A549 (cell line): Measurements from ENCODE around the gene OR52E5.

ENCODE experiments used
- CEBPB ChIP-seq, 2 experiments: fragments of >200 bp in 1 of 2; sonication (Bioruptor Twin) in 1 of 2; formaldehyde crosslinking in 1 of 2; IDR thresholded peaks; 2 replicates each; pipeline ENCODE4 v1.6.1; 2012 to 2016
- CTCF ChIP-seq: fragments of >200 bp; sonication (Bioruptor Twin); formaldehyde crosslinking; IDR thresholded peaks from 3 replicates; pipeline ENCODE4 v1.5.1; 2016
- HMGXB4 ChIP-seq: fragments of 250-450 bp; sonication (Bioruptor Pico); IDR thresholded peaks from 2 replicates; pipeline ENCODE4 v1.5.0; 2021; ENCODE audit warnings: mild to moderate bottlenecking, moderate library complexity, borderline replicate concordance
- JUN ChIP-seq, 2 experiments: fragments of >200 bp; sonication (Bioruptor Twin); formaldehyde crosslinking; IDR thresholded peaks; 2 replicates in 1 of 2; 3 replicates in 1 of 2; pipeline ENCODE4 v1.6.1; 2016 to 2017
- MAZ ChIP-seq: fragments of 150-350 bp; IDR thresholded peaks from 2 replicates; pipeline ENCODE4 v1.6.1; 2014; ENCODE audit warnings: antibody characterized with exemption, low read depth, low read length, borderline replicate concordance
- MYC ChIP-seq: IDR thresholded peaks from 2 replicates; pipeline ENCODE4 v1.6.1; 2012; ENCODE audit warnings: mild to moderate bottlenecking, inconsistent platforms, low read length, improper control_type of control experiment, borderline replicate concordance
- NFE2L2 ChIP-seq: fragments of 150-350 bp; conservative IDR thresholded peaks from 2 replicates; pipeline ENCODE4 v1.6.1; 2014; ENCODE audit warnings: low read length
- RAD21 ChIP-seq, 2 experiments: fragments of >200 bp in 1 of 2; sonication (Bioruptor Twin) in 1 of 2; formaldehyde crosslinking in 1 of 2; IDR thresholded peaks in 1 of 2; conservative IDR thresholded peaks in 1 of 2; 2 replicates in 1 of 2; 3 replicates in 1 of 2; pipeline ENCODE4 v1.6.1; 2012 to 2018; ENCODE audit warnings: inconsistent platforms in 1 of 2
- RFX5 ChIP-seq: fragments of 450-650 bp; IDR thresholded peaks from 2 replicates; pipeline ENCODE4 v1.7.1; 2014; ENCODE audit warnings: antibody characterized with exemption, mild to moderate bottlenecking, moderate library complexity
- USF2 ChIP-seq: fragments of 450-650 bp; IDR thresholded peaks from 2 replicates; pipeline ENCODE4 v1.6.1; 2014; ENCODE audit warnings: antibody characterized with exemption

- TF ChIP-seq RAD21 (conservative IDR thresholded peaks at IDR 0.05 in 1 of 2, IDR thresholded peaks at IDR 0.05 in 1 of 2) (no peak), HMGXB4 (CRISPR knock-in tag) (no peak), CTCF (no peak), MAZ (no peak), CEBPB (IDR thresholded peaks at IDR 0.05) (no peak), NFE2L2 (no peak), JUN (IDR thresholded peaks at IDR 0.05) (no peak), MYC (no peak), USF2 (no peak), RFX5 (no peak)
These were observed 48.9 kb downstream of the OR52E5 start, which contains the start of gene OR56A3 for GRCh38 chr11:5941951-5942350.
